GM04504 (cell line): ENCODE data around the gene LIMCH1.
"Not testable (repeated sequence)": the region's sequence is repeated elsewhere in the genome, so short reads cannot be mapped to it uniquely, and the experiment has no call there.

Experiments
- DNase-seq: peaks from one replicate; pipeline ENCODE4 v3.0.0-alpha.2; 2012; ENCODE audit warnings: low read depth

The LIMCH1 gene

GRCh38 chr4:41611124-41611838, 73.3 kb downstream of the LIMCH1 start:
- no peak for DNase-seq

GRCh38 chr4:41611881-41612871, 74.2 kb downstream of the LIMCH1 start:
- peak; percentile 35 for DNase-seq

GRCh38 chr4:41613386-41613785, 75.4 kb downstream of the LIMCH1 start:
- no peak for DNase-seq

DNA sequence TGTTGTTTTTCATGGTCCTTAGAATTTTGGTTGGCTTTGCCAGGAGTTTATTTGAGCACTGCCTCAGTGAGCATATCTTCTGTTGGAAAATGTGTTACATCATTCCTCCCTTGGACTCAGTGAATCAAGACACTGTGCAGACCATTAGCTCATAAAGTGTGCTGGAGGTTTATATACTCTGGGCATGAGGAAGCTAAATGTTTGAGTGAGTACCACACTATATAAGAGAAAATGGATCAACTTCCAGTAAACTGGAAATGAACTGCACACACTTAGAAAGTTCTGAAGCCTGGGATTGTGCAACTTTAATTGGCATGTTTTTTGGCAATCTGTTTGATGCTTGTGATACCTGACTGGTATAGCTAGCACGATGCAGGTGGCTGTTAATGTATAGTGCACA, 75.9 kb downstream of the LIMCH1 start:
- DNase-seq = no peak

DNA sequence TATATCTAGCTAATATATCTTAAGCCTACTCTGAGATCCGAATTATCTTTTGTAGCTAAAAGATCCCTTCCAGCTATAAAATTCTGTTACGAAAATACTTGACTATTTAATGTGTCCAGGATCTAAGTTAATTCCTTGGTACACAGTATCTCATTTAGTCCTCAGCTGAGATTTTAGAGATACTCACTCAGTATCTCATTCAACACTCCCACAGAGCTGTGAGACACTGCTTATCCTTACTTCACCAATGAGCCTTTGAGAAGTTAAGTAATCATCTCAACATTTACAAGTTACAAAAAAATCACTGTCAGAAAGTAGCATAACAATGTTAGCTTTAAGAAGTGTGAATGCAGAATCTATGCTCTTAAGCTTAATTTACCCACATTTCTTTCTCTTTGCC, 76.6 kb downstream of the LIMCH1 start:
- DNase-seq = no peak

DNA sequence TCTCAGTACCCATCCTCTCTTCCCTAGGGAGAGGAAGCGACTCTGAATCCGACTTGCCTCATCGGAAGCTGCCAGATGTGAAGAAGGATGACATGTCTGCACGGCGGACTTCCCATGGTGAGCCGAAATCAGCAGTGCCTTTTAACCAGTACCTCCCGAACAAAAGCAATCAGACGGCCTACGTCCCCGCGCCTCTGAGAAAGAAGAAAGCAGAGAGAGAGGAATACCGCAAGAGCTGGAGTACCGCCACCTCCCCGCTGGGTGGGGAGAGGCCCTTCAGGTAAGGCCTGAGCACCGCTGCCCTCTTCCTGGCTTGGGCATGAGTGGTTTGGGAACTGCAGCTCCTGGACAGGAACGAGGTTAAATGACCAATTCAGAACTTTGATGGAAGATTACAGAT, 81.2 kb downstream of the LIMCH1 start:
- no peak for DNase-seq

DNA sequence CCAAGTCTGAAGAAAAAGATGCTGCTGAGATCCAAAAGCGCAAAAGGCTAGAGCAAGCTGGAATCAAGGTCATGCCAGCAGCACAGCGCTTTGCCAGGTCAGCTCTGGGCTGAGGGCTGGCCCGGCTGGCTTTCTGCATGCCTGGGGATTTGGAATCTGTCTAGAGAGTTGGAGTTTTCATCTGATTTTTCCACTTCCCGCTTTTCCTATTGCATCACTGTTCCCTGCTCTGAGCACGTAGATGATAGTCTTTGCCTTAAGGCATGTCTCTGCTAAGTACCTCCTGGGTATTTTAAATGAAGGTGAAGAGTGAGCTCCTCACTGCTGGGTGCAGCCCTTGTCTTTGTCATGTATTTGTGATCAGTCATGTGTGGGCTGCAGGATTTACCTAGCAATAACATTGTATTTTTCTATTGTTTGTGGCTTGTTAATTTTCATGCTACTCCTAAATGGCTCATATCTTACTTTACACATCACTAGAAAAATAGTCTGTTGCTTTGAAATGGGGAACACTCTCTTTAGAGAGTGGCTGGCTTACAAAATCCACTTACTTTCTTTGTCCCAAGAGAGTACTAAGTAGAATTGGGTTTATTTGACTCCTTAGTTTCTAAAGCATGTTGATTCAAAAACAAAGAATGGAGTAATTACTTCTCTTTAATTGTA, 82.8 kb downstream of the LIMCH1 start:
- DNase-seq = no peak

GRCh38 chr4:41622787-41623186, 84.8 kb downstream of the LIMCH1 start:
- no peak for DNase-seq

DNA sequence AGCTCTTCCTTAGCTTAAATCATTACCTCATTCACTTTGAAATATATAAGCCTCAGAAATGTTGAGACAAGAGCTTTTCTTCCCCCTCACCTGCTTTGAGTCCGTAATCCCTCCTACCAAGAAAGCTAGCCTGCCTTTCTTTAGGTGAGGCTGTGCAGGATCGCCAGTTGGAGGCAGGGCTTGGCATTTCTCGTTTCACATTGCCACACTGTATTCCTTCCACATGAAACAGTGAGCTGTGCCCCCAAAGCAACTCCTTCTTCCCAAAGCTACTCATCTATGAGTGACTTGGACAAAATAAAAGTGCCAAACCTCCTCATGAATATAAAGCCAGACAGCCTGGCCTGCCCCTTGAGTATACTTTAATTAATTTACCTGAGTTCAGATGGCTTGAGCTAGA, 86.8 kb downstream of the LIMCH1 start:
- no peak for DNase-seq

- no peak for DNase-seq
Measured at GRCh38 chr4:41625531-41625930, 87.6 kb downstream of the LIMCH1 start.

- no peak for DNase-seq
Measured at GRCh38 chr4:41628936-41629335, 91.0 kb downstream of the LIMCH1 start.

DNA sequence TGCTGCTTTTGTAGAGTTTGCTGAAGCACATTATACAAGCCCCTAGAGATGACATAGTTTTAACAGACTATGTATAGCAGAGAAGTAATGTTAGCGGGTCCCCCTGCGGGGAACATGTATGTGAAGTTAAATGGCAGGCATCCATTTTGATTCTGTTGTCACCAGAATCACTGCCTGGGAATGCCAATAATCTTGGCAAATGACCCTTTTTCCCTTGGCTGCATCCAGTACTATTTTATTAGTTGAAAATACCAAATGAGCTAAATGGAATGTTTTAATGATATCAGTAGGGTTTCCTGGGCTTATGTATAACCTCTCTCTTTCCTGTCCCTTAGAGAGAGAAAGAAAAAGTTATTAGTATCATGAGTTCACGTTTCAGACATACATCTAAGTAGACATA, 93.6 kb downstream of the LIMCH1 start:
- no peak for DNase-seq

DNA sequence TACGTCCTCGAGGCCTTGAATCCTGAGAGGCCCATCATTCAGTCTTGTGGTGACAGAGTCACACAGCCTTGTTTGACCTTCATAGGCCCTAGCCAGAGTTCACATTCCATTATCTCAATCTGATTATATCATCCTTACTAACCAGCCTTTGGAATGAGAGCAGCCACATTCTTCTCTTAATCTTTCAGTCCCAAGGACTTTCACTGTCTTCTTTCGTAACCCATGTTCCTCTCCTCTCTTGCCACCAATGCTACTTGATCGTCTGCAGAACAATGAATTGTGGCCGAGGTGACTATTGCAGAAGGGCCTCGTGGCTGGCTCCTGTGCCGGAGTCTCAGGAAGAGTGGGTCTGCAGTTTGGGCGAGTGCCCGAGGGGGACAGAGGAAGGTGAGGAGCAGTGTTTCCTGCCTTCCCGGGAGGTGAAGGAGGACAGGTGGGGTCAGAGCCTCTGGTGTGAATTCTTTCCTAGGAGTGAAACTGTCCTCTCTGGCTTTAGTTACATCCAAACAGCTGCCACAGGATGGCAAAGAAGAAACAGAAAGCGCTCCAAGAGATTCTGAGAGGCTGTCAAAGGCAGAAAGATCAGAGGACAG, 94.6 kb downstream of the LIMCH1 start:
- no peak for DNase-seq

DNA sequence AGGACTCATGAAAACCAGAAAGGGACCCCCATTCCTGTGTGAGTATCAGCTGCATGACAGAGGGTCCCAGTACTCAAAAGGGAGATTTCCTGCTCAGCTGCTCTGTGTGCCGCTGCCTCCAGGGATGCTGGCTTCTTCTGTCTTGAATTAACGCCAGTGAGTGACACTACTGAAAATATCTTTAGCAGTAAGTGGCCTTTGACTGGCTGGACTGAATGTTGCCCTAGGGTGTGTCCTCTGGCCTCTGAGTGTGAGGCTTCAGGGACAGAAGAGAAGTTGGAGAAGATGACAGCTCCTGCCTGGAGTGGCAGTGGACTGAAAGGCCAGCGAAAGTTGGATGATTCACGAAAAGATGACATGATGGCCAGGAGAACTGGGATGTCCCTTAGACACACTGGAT, 95.4 kb downstream of the LIMCH1 start:
- no peak for DNase-seq

- DNase-seq = no peak
Measured at GRCh38 chr4:41635441-41635840, 97.5 kb downstream of the LIMCH1 start.

DNA sequence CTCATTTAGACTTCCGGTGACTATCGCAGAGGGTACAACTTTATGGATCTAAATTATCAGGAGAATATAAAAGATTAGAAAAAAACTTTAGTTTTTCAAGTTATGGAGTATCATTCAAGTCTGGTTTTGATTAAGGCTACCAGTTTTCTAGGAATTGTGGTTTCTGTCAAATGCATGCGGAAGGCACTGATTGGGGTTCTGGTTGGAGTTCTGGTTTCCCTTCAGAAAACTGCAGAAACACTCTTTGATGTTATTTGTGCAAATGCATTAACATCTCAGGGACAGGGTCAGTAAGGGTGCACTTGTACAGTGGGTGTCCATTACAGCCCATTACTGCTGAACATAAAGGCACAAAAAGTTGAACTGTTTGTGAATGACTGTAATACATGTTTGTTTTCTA, 100.2 kb downstream of the LIMCH1 start:
- DNase-seq = no peak

GRCh38 chr4:41638866-41639265, 100.9 kb downstream of the LIMCH1 start:
- no peak for DNase-seq

- DNase-seq = no peak
Measured at GRCh38 chr4:41639291-41639690, 101.3 kb downstream of the LIMCH1 start.

- DNase-seq = no peak
Measured at GRCh38 chr4:41640906-41641305, 102.9 kb downstream of the LIMCH1 start.

DNA sequence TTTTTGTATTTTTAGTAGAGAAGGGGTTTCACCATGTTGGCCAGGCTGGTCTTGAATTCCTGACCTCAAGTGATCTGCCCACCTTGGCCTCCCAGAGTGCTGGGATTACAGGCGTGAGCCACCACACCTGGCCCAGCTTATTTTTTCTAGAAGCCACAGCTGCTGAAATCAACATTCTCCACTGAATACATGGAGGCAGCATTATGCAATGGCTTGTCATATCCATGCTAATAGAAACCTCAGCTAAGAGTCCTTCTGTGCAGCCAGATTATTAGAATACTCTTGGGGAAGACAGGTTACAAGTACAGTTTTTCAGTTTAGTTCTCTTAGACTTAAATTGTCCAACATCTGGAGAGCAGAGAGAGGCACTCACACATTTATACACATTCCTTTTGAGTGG, 104.8 kb downstream of the LIMCH1 start:
- DNase-seq = not testable (repeated sequence)

DNA sequence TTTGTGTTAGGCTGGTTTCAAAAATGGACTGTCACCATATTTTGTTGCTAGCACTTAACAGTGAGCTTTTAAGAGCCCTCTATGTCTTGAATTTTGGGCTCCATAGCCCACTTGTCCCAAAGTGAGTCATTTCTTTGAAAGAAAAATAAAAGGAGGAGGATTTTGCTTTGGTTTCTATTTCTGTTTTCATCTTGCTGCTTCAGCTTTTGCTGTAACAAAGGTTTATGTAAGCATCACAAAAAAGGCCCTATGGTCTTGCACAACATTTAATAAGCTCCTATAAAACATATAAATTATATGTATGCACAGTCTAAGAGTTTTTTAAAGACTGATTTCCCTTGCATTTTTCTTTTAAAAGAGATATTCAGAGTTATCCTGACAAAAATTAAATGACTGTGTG, 105.4 kb downstream of the LIMCH1 start:
- DNase-seq = no peak

- no peak for DNase-seq
Measured at GRCh38 chr4:41644288-41644914, 106.4 kb downstream of the LIMCH1 start.
